HG03575 (cell line): ENCODE results near the gene ZCCHC2.

Experiments used
- ATAC-seq: cut with Tn5 transposase; IDR thresholded peaks from one replicate; pipeline ENCODE4 v1.9.1; 2021; ENCODE audit not compliant: unreplicated experiment, insufficient number of reproducible peaks, low FRiP score; ENCODE audit errors: extremely low read depth

ZCCHC2 gene

DNA sequence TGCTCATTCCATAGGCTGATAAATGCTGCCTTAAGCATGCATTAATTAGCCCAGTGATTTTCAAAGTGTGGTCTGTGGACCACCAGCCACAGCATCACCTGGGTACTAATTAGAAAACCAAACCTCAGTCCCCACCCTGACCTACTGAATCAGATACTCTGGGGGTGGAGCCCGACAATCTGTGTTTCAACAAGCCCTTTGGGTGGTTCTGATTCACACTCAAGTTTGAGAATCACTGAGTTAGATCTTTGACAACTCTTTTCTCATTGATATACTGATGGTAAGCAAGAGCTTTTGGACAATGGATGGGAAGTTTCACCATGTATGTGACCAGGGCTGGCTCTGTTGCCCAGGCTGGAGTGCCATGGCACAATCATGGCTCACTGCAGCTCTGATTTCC lies 95.9 kb downstream of the ZCCHC2 start:
- no peak for ATAC-seq

DNA sequence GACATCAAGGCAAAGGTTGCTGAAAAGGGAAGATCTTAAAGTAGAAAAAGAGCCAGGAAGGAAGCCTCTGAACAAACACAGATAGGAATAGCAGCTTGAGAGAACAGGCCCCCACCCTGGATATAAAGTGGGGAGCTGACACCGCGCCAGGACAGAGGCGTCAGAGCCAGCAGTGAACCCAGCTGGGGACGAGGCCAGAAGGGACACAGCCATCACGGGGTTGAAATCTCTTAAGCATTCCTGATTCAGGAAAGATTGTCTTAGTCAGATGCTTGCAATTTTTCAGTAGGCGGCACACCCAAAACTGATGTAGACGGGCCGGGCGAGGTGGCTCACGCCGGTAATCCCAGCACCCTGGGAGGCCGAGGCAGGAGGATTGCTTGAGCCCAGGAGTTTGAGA lies 98.7 kb downstream of the ZCCHC2 start:
- ATAC-seq: no peak

DNA sequence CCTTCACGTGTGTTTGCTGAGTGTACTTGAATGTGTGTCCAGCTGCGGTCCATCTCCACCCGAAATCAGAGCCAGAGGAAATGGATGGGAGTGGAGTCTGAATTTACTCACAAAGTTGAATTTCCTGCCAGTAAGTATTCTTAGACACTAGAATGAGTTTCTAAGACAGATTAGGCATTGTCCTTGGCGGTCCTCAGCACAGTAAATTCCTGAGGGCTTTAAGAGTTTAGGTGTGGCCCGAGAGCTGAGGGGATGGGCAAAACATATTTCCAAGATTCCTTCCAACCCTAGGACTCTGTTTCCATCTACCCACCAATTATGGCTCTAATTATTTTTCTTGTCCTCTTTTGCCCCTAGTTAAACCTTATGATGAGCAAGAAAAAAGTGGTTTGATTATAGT lies 102.2 kb downstream of the ZCCHC2 start:
- ATAC-seq: no peak
